Mucosa of rectum (tissue), 2 donors: ENCODE data around the gene FDXR.
A peak's percentile ranks its signal among the peaks of the same experiment; 100 is the strongest.

ENCODE experiments used
- H3K27ac ChIP-seq, 2 donors: one replicate each; pipeline ENCODE4 v1.7.0; 2013; ENCODE audit warnings: inconsistent platforms in 2 of 2, low read depth in 2 of 2, low read length in 2 of 2
- H3K27me3 ChIP-seq, 2 donors: one replicate each; pipeline ENCODE4 v1.7.0; 2013; ENCODE audit warnings: low read length in 2 of 2; ENCODE audit not compliant: control insufficient read depth in 2 of 2, insufficient read depth in 2 of 2
- H3K36me3 ChIP-seq, 2 donors: one replicate each; pipeline ENCODE4 v1.7.0; 2013; ENCODE audit warnings: low read length in 2 of 2; ENCODE audit not compliant: control insufficient read depth in 2 of 2, insufficient read depth in 2 of 2
- H3K4me1 ChIP-seq, 2 donors: one replicate each; pipeline ENCODE4 v1.7.0; 2013; ENCODE audit warnings: low read length in 2 of 2, mild to moderate bottlenecking in 1 of 2; ENCODE audit not compliant: control insufficient read depth in 2 of 2, insufficient read depth in 2 of 2
- H3K4me3 ChIP-seq, 2 donors: one replicate each; pipeline ENCODE4 v1.7.0; 2013; ENCODE audit warnings: low read length in 2 of 2
- H3K9ac ChIP-seq, 2 donors: one replicate each; pipeline ENCODE4 v1.7.0; 2013; ENCODE audit warnings: low read length in 2 of 2, low read depth in 1 of 2, mild to moderate bottlenecking in 1 of 2
- H3K9me3 ChIP-seq, 2 donors: one replicate each; pipeline ENCODE4 v1.7.0; 2013; ENCODE audit warnings: low read length in 2 of 2; ENCODE audit not compliant: control insufficient read depth in 2 of 2
- donor health status: healthy.
- donor health status: Normal muscosa, but diverticular disease.

FDXR gene

GRCh38 chr17:74848656-74849399, 24.0 kb downstream of the FDXR start:
- H3K27me3 ChIP-seq = peaks cover 23 to 26% of the 10 kb centered on the region in 2 donors
- H3K9me3 ChIP-seq = no peaks in the 10 kb centered on the region
- no peak overlapping the region for H3K4me3 ChIP-seq
- H3K4me1 ChIP-seq = no peaks in the 10 kb centered on the region
- no peak overlapping the region for H3K9ac ChIP-seq
- no peaks in the 10 kb centered on the region for H3K36me3 ChIP-seq
- no peak overlapping the region for H3K27ac ChIP-seq

GRCh38 chr17:74846621-74847020, 26.2 kb downstream of the FDXR start:
- peaks cover 5 to 7% of the 10 kb centered on the region in 2 donors for H3K4me1 ChIP-seq
- no peak overlapping the region for H3K9ac ChIP-seq
- H3K9me3 ChIP-seq = no peaks in the 10 kb centered on the region
- H3K36me3 ChIP-seq = no peaks in the 10 kb centered on the region
- no peak overlapping the region for H3K27ac ChIP-seq
- peaks cover 11 to 15% of the 10 kb centered on the region in 2 donors for H3K27me3 ChIP-seq
- H3K4me3 ChIP-seq = no peak overlapping the region

- H3K27ac ChIP-seq = no peak overlapping the region
- H3K27me3 ChIP-seq = peaks cover 0 to 3% of the 10 kb centered on the region in 2 donors
- no peak overlapping the region for H3K9ac ChIP-seq
- H3K4me1 ChIP-seq = peaks cover 11 to 13% of the 10 kb centered on the region in 2 donors
- no peaks in the 10 kb centered on the region for H3K9me3 ChIP-seq
- no peak overlapping the region for H3K4me3 ChIP-seq
- H3K36me3 ChIP-seq = no peaks in the 10 kb centered on the region
Measured at GRCh38 chr17:74843352-74843627, 29.5 kb downstream of the FDXR start.

GRCh38 chr17:74842599-74843351, 30.0 kb downstream of the FDXR start:
- H3K36me3 ChIP-seq = no peaks in the 10 kb centered on the region
- no peak overlapping the region for H3K9ac ChIP-seq
- H3K4me1 ChIP-seq = peaks cover 11 to 13% of the 10 kb centered on the region in 2 donors
- no peaks in the 10 kb centered on the region for H3K9me3 ChIP-seq
- peaks cover 0 to 3% of the 10 kb centered on the region in 2 donors for H3K27me3 ChIP-seq
- peak overlapping the region in 1 of 2 donors; percentile 56 for H3K4me3 ChIP-seq
- H3K27ac ChIP-seq = no peak overlapping the region

- Histone ChIP-seq H3K4me1 (peaks cover 11 to 13% of the 10 kb centered on the region in 2 donors), H3K9me3 (no peaks in the 10 kb centered on the region), H3K27ac (no peak overlapping the region), H3K27me3 (peaks cover 0 to 3% of the 10 kb centered on the region in 2 donors), H3K9ac (no peak overlapping the region), H3K4me3 (peak overlapping the region in 1 of 2 donors; percentile 56), H3K36me3 (peaks cover 0 to 2% of the 10 kb centered on the region in 2 donors)
Measured at GRCh38 chr17:74842146-74842598, 30.6 kb downstream of the FDXR start.

- H3K9me3 ChIP-seq = no peaks in the 10 kb centered on the region
- H3K4me1 ChIP-seq = peaks cover 11 to 13% of the 10 kb centered on the region in 2 donors
- H3K36me3 ChIP-seq = peaks cover 2 to 6% of the 10 kb centered on the region in 2 donors
- H3K27ac ChIP-seq = peak overlapping the region; percentile 1 to 30
- H3K9ac ChIP-seq = peak overlapping the region in 1 of 2 donors; percentile 27
- peaks cover 0 to 3% of the 10 kb centered on the region in 2 donors for H3K27me3 ChIP-seq
- H3K4me3 ChIP-seq = no peak overlapping the region
Measured at GRCh38 chr17:74840989-74841666, 31.7 kb downstream of the FDXR start.

- Histone ChIP-seq H3K4me3 (no peak overlapping the region), H3K9me3 (no peaks in the 10 kb centered on the region), H3K36me3 (peaks cover 3 to 8% of the 10 kb centered on the region in 2 donors), H3K27me3 (peaks cover 0 to 3% of the 10 kb centered on the region in 2 donors), H3K4me1 (peaks cover 11 to 13% of the 10 kb centered on the region in 2 donors), H3K9ac (no peak overlapping the region), H3K27ac (no peak overlapping the region)
Measured at GRCh38 chr17:74839990-74840852, 32.6 kb downstream of the FDXR start.

GRCh38 chr17:74838274-74838673, 34.5 kb downstream of the FDXR start:
- Histone ChIP-seq H3K27me3 (peaks cover 0 to under 1% of the 10 kb centered on the region in 2 donors), H3K9ac (no peak overlapping the region), H3K27ac (no peak overlapping the region), H3K4me3 (no peak overlapping the region), H3K9me3 (no peaks in the 10 kb centered on the region), H3K36me3 (peaks cover 3 to 8% of the 10 kb centered on the region in 2 donors), H3K4me1 (peaks cover 11 to 13% of the 10 kb centered on the region in 2 donors)

- peaks cover 4 to 7% of the 10 kb centered on the region in 2 donors for H3K4me1 ChIP-seq
- H3K27ac ChIP-seq = no peak overlapping the region
- no peak overlapping the region for H3K9ac ChIP-seq
- no peaks in the 10 kb centered on the region for H3K9me3 ChIP-seq
- H3K4me3 ChIP-seq = no peak overlapping the region
- H3K36me3 ChIP-seq = peaks cover 3 to 8% of the 10 kb centered on the region in 2 donors
- H3K27me3 ChIP-seq = no peaks in the 10 kb centered on the region
Measured at GRCh38 chr17:74836691-74837467, 35.9 kb downstream of the FDXR start.
